HCT116 (cell line): ENCODE measurements around the gene NFIX. TPM values are rescaled to one million over a fixed set of nuclear protein-coding genes. Genes with fewer than 3 reads are reported as not detected.

Experiments used
- ATAC-seq: fragments of 200-7000 bp; cut with Tn5 transposase; 2 replicates; pipeline ENCODE4 v1.9.1; 2020; ENCODE audit warnings: mild to moderate bottlenecking, moderate library complexity
- BruUV-seq: library from RNA; stranded (reverse); fragments of 400-500 nt; replicated peaks from 2 replicates; lab custom pipeline; 2021; lab: Mats Ljungman, UMichigan
- CTCF ChIA-PET: fragments of 300-600 bp; sonication (Branson Sonifier 250); formaldehyde crosslinking; loops from one replicate; lab custom pipeline; 2021; ENCODE audit warnings: antibody characterized with exemption; lab: Charles Lee
- POLR2A ChIA-PET: fragments of 300-600, 350-600 bp; sonication (Branson Sonifier 250); formaldehyde crosslinking; loops from one replicate; lab custom pipeline; 2021; ENCODE audit warnings: antibody characterized with exemption; lab: Charles Lee
- RAD21 ChIA-PET, 2 experiments: fragments of 300-600 bp; sonication (Branson Sonifier 250); formaldehyde crosslinking; loops; one replicate each; lab custom pipeline; 2023; ENCODE audit warnings: low total read pairs in 2 of 2; ENCODE audit not compliant: uncharacterized antibody in 2 of 2, unreplicated experiment in 2 of 2, low non-redundant PET in 1 of 2; lab: Charles Lee
- DNase-seq: peaks from one replicate; pipeline ENCODE4 v3.0.0-alpha.2; 2010; ENCODE audit warnings: low read depth, low spot score
- H2AFZ ChIP-seq: fragments of 200-600 bp; shearing (Covaris generic), sonication (generic); 2 replicates; pipeline ENCODE4 v1.6.1; 2017; ENCODE audit warnings: low read depth, mixed run types, mixed read lengths, antibody characterized with exemption, low read length; ENCODE audit not compliant: poor library complexity, severe bottlenecking
- H3K27ac ChIP-seq: 2 replicates; pipeline ENCODE4 v1.5.1; 2012; ENCODE audit warnings: low read depth, low read length
- H3K27me3 ChIP-seq: fragments of 200-600 bp; sonication (generic); 2 replicates; pipeline ENCODE4 v1.6.1; 2016; ENCODE audit warnings: mixed run types, low read length, mixed read lengths; ENCODE audit not compliant: insufficient read depth
- H3K36me3 ChIP-seq, 2 experiments: fragments of 200-500 bp in 1 of 2; fragments of 200-600 bp in 1 of 2; sonication (Bioruptor generic) in 1 of 2; sonication (generic) in 1 of 2; 2 replicates each; pipeline versions ENCODE4 v1.5.1 to v1.6.1; 2014 to 2016; ENCODE audit warnings: low read length in 2 of 2, inconsistent platforms in 1 of 2, mixed read lengths in 1 of 2, mixed run types in 1 of 2; ENCODE audit not compliant: insufficient read depth in 2 of 2, control insufficient read depth in 1 of 2
- H3K4me1 ChIP-seq, 2 experiments: fragments of 200-600 bp in 1 of 2; sonication (generic) in 1 of 2; 2 replicates each; pipeline versions ENCODE4 v1.5.1 to v1.6.1; 2012 to 2017; ENCODE audit warnings: low read length in 2 of 2, inconsistent platforms in 1 of 2, mild to moderate bottlenecking in 1 of 2, mixed read lengths in 1 of 2, mixed run types in 1 of 2, moderate library complexity in 1 of 2; ENCODE audit not compliant: insufficient read depth in 2 of 2, control insufficient read depth in 1 of 2
- H3K4me2 ChIP-seq: fragments of 200-600 bp; sonication (generic); 2 replicates; pipeline ENCODE4 v1.6.1; 2017; ENCODE audit warnings: mixed run types, low read length, mixed read lengths
- H3K4me3 ChIP-seq, 2 experiments: fragments of 200-600 bp in 1 of 2; sonication (generic) in 1 of 2; replicated peaks in 1 of 2; 2 replicates each; pipeline ENCODE4 v1.5.1; 2011 to 2016; ENCODE audit warnings: low read length in 2 of 2, control low read depth in 1 of 2, low read depth in 1 of 2, mild to moderate bottlenecking in 1 of 2, mixed read lengths in 1 of 2, mixed run types in 1 of 2
- H3K79me2 ChIP-seq: fragments of 200-600 bp; sonication (generic); 2 replicates; pipeline ENCODE4 v1.6.1; 2017; ENCODE audit warnings: mild to moderate bottlenecking, mixed run types, low read length, moderate library complexity, mixed read lengths; ENCODE audit not compliant: insufficient read depth
- H3K9ac ChIP-seq: fragments of 200-600 bp; sonication (generic); 2 replicates; pipeline ENCODE4 v1.6.1; 2016; ENCODE audit warnings: low read length, mixed read lengths
- H3K9me2 ChIP-seq: fragments of 200-600 bp; sonication (generic), shearing (Covaris generic); 2 replicates; pipeline ENCODE4 v1.6.1; 2017; ENCODE audit warnings: mixed run types, mild to moderate bottlenecking, moderate library complexity; ENCODE audit not compliant: insufficient read depth
- H3K9me3 ChIP-seq, 2 experiments: fragments of 200-500 bp in 1 of 2; fragments of 200-600 bp in 1 of 2; sonication (Bioruptor generic) in 1 of 2; sonication (generic) in 1 of 2; 2 replicates each; pipeline ENCODE4 v1.6.1; 2014 to 2017; ENCODE audit warnings: low read length in 2 of 2, mixed read lengths in 2 of 2, inconsistent platforms in 1 of 2, low read depth in 1 of 2, mild to moderate bottlenecking in 1 of 2, mixed run types in 1 of 2, moderate library complexity in 1 of 2; ENCODE audit not compliant: control insufficient read depth in 1 of 2, insufficient read depth in 1 of 2
- H4K20me1 ChIP-seq: fragments of 200-600 bp; sonication (generic), shearing (Covaris generic); 2 replicates; pipeline ENCODE4 v1.6.1; 2017; ENCODE audit warnings: mixed run types, mild to moderate bottlenecking, moderate library complexity; ENCODE audit not compliant: insufficient read depth
- CEBPB ChIP-seq: IDR thresholded peaks from 2 replicates; pipeline ENCODE4 v1.6.1; 2012; ENCODE audit warnings: low read depth
- ELF1 ChIP-seq: IDR thresholded peaks from 2 replicates; pipeline ENCODE4 v1.6.1; 2012; ENCODE audit warnings: low read depth, borderline replicate concordance
- EZH2 ChIP-seq: fragments of 200-600 bp; sonication (generic); IDR thresholded peaks from 2 replicates; pipeline ENCODE4 v1.6.1; 2017; ENCODE audit warnings: antibody characterized with exemption, mixed run types
- JUND ChIP-seq: IDR thresholded peaks from 2 replicates; pipeline ENCODE4 v1.6.1; 2012
- POLR2A ChIP-seq: IDR thresholded peaks from 2 replicates; pipeline ENCODE4 v1.7.0; 2011; ENCODE audit warnings: borderline replicate concordance; ENCODE audit not compliant: insufficient read depth, insufficient read length; ENCODE audit errors: extremely low read depth
- POLR2AphosphoS5 ChIP-seq: IDR thresholded peaks from 2 replicates; pipeline ENCODE4 v1.6.1; 2011; ENCODE audit warnings: mild to moderate bottlenecking, low read depth, low read length, moderate library complexity
- SIN3A ChIP-seq: IDR thresholded peaks from 2 replicates; pipeline ENCODE4 v1.6.1; 2012; ENCODE audit warnings: low read depth
- TCF7L2 ChIP-seq: IDR thresholded peaks from 2 replicates; pipeline ENCODE4 v1.7.0; 2011; ENCODE audit warnings: borderline replicate concordance, inconsistent platforms; ENCODE audit not compliant: insufficient read depth, insufficient read length; ENCODE audit errors: extremely low read depth
- ZNF274 ChIP-seq: fragments of 200-500 bp; sonication (Bioruptor generic); IDR thresholded peaks from 2 replicates; pipeline ENCODE4 v1.6.1; 2014; ENCODE audit warnings: mild to moderate bottlenecking, low read depth, low read length, inconsistent platforms
- intact Hi-C: fragments of 100-400 bp; cut with micrococcal nuclease; formaldehyde crosslinking; loops from 2 replicates; pipeline ENCODE4 v1.10.0; 2022
- total RNA-seq: library from RNA; stranded (reverse); gene quantifications from one replicate; pipeline ENCODE4 v1.2.1, GENCODE V29; 2021; ENCODE audit not compliant: unreplicated experiment

NFIX gene
- total RNA-seq, 1 experiment from 2014 or later = 34.8 TPM

DNA sequence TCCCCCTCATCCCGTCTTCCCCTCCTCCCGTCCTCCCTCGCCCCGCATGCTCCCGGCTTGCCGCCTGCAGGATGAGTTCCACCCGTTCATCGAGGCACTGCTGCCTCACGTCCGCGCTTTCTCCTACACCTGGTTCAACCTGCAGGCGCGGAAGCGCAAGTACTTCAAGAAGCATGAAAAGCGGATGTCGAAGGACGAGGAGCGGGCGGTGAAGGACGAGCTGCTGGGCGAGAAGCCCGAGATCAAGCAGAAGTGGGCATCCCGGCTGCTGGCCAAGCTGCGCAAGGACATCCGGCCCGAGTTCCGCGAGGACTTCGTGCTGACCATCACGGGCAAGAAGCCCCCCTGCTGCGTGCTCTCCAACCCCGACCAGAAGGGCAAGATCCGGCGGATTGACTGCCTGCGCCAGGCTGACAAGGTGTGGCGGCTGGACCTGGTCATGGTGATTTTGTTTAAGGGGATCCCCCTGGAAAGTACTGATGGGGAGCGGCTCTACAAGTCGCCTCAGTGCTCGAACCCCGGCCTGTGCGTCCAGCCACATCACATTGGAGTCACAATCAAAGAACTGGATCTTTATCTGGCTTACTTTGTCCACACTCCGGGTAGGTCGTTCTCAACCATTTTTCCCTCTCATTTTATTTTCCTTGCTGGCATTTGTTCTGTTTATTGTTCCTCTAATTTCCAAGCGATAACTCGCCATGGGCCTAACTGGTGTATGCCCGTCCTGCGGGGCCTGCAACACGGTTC, 29.8 kb downstream of the NFIX start:
- Histone ChIP-seq H3K27ac (no peak overlapping the region), H3K4me3 (no peak overlapping the region), H3K9me3 (no peaks in the 10 kb centered on the region), H3K4me1 (peaks cover under 1 to 5% of the 10 kb centered on the region in 2 experiments; a peak in 2 of 4 replicates), H3K4me2 (no peak overlapping the region), H3K9ac (no peak overlapping the region), H3K9me2 (no peaks in the 10 kb centered on the region), H3K36me3 (peaks cover 0 to 5% of the 10 kb centered on the region in 2 experiments; a peak in 1 of 4 replicates), H4K20me1 (no peaks in the 10 kb centered on the region), H3K27me3 (no peaks in the 10 kb centered on the region), H3K79me2 (no peaks in the 10 kb centered on the region), H2AFZ (no peak overlapping the region)
- DNase-seq (no peak), ATAC-seq (no peak)
- RAD21 ChIA-PET = no interaction called here
- BruUV-seq = no TSS peak
- CTCF ChIA-PET = interaction anchor here (1.0 kb wide), 1 partner anchor 47 kb away, joined by 3 read pairs; no protein-coding TSS in a partner anchor
- intact Hi-C loops = no loop called here
- TF ChIP-seq POLR2A = no peak
- TF ChIP-seq ELF1 = no peak
- no peak for TF ChIP-seq SIN3A
- no peak for TF ChIP-seq EZH2
- no peak for TF ChIP-seq TCF7L2
- no peak for TF ChIP-seq JUND
- no peak for TF ChIP-seq CEBPB
- no peak for TF ChIP-seq ZNF274
- POLR2A ChIA-PET = no interaction called here

DNA sequence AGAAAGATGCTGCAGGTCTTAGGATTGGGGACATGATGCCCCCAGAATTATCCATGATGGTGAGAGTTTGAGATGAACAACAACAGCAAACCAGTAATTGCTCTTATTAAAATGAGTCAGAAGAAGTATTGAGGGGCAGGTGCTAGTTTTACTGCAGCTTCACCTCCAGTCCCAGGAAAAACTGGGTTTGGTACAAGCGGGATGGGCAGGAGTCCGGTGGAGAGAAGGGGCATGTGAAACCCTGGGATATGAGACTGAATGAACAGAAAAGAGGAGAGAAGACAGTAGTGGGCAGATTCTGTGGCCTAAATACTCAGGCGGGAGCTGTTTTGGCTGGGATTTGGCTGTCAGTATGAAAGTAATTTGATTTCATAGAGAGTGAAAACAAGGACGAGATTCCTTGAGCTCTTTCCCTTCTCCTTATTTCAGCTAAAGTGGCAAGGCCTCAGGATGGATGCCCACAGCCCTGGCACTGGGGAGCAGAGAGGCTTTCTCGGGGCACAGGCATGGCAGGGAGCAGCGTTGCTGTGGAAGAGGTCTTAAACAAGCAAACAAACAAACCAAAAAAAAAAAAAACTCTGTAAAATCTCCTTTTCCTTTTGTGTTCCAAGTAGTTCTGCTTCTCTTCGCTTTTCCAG, 30.7 kb downstream of the NFIX start:
- peaks cover 2 to 5% of the 10 kb centered on the region in 2 experiments; a peak in 3 of 4 replicates for H3K4me1 ChIP-seq
- H3K79me2 ChIP-seq = no peaks in the 10 kb centered on the region

More for the DNA sequence above, 30.7 kb downstream of the NFIX start:
- Histone ChIP-seq H3K9me2 (no peaks in the 10 kb centered on the region), H3K27me3 (no peaks in the 10 kb centered on the region), H3K27ac (no peak overlapping the region), H3K4me2 (no peak overlapping the region), H3K9ac (no peak overlapping the region), H3K4me3 (no peak overlapping the region), H2AFZ (no peak overlapping the region), H3K9me3 (no peaks in the 10 kb centered on the region), H3K36me3 (peaks cover 0 to 5% of the 10 kb centered on the region in 2 experiments; a peak in 1 of 4 replicates), H4K20me1 (no peaks in the 10 kb centered on the region)
- TF ChIP-seq POLR2AphosphoS5 = no peak
- POLR2A ChIA-PET = no interaction called here
- ATAC-seq = no peak
- RAD21 ChIA-PET = no interaction called here
- DNase-seq = no peak
- intact Hi-C loops = no loop called here
- CTCF ChIA-PET = interaction anchor here (1.0 kb wide), 1 partner anchor 48 kb away, joined by 3 read pairs; no protein-coding TSS in a partner anchor
- no TSS peak for BruUV-seq
